ENCODE measurements around the gene FCER2.

DNA sequence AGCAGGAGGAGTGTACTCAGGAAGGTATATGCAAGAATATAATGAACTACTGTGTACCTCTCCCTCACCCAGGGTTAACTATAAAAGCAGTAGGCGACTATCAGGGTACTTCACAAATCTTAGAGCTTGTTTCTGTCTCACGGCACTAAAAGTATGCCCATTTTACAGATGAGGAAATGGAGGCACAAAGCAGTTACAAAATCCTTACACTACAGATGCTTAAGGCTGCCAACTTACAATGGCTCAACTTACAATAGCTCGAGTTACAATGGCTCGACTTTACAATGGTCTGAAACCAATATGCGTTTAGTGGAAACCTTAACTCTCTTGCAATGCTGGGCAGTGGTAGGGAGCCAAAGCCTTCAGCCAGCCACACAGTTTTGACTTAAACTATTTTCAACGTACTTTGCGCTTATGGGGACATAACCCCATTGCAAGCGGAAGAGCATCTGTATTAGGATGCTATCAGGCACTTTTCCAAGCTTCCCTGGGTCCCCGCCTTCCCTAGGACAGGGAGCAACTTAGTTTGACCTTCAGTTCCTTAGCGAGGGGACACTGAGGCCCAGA, 4.1 kb downstream of the FCER2 start:
- TF ChIP-seq, protein P1, sequence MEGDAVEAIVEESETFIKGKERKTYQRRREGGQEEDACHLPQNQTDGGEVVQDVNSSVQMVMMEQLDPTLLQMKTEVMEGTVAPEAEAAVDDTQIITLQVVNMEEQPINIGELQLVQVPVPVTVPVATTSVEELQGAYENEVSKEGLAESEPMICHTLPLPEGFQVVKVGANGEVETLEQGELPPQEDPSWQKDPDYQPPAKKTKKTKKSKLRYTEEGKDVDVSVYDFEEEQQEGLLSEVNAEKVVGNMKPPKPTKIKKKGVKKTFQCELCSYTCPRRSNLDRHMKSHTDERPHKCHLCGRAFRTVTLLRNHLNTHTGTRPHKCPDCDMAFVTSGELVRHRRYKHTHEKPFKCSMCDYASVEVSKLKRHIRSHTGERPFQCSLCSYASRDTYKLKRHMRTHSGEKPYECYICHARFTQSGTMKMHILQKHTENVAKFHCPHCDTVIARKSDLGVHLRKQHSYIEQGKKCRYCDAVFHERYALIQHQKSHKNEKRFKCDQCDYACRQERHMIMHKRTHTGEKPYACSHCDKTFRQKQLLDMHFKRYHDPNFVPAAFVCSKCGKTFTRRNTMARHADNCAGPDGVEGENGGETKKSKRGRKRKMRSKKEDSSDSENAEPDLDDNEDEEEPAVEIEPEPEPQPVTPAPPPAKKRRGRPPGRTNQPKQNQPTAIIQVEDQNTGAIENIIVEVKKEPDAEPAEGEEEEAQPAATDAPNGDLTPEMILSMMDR (IDR thresholded peaks at IDR 0.05; ENCODE audit: low read length), result no peak
- TF ChIP-seq EZH2phosphoT487 (IDR thresholded peaks at IDR 0.05; ENCODE audit: low read length) (no peak), EZH2 (optimal IDR thresholded peaks at IDR 0.05; ENCODE audit: low read depth, low read length) (no peak)
